Chondrocyte (in vitro differentiated cells): ENCODE data around the gene ARMC7. TPM values are rescaled to one million over a fixed set of nuclear protein-coding genes. Genes with fewer than 3 reads are reported as not detected.

ENCODE experiments used
- DNase-seq: peaks from one replicate; pipeline ENCODE4 v3.0.0; 2021; ENCODE audit warnings: mixed read lengths, low spot score
- H3K27ac Mint-ChIP-seq: one replicate; pipeline ENCODE4 v1.8.0; 2021; ENCODE audit warnings: mild to moderate bottlenecking, moderate library complexity, mixed read lengths; ENCODE audit not compliant: unreplicated experiment
- H3K27me3 Mint-ChIP-seq: 2 replicates; pipeline ENCODE4 v1.8.0; 2021; ENCODE audit warnings: low read depth, mixed read lengths
- H3K36me3 Mint-ChIP-seq: 2 replicates; pipeline ENCODE4 v1.8.0; 2021; ENCODE audit warnings: low read depth, mixed read lengths
- H3K4me1 Mint-ChIP-seq: 2 replicates; pipeline ENCODE4 v1.8.0; 2021; ENCODE audit warnings: low read depth, mild to moderate bottlenecking, mixed read lengths
- H3K4me3 Mint-ChIP-seq: one replicate; pipeline ENCODE4 v1.8.0; 2021; ENCODE audit warnings: mild to moderate bottlenecking, moderate library complexity, mixed read lengths; ENCODE audit not compliant: unreplicated experiment
- H3K9me3 Mint-ChIP-seq: 2 replicates; pipeline ENCODE4 v1.8.0; 2021; ENCODE audit warnings: low read depth, mixed read lengths
- long read RNA-seq: library from polyadenylated mRNA; stranded (forward); transcript quantifications from one replicate; pipeline ENCODE4 v2.0.0, GENCODE V29; 2021
- total RNA-seq: library from RNA; stranded (reverse); gene quantifications from 3 replicates; pipeline ENCODE4 v1.2.1, GENCODE V29; 2021
- TF ChIP-seq, protein P1 (sequence below): fragments of 200-600 bp; sonication (generic); IDR thresholded peaks from 2 replicates; pipeline ENCODE4 v1.5.0; 2021; ENCODE audit warnings: antibody characterized with exemption, mild to moderate bottlenecking, moderate library complexity

The ARMC7 gene
- 10.8 to 12.3 TPM (median 12.1 TPM) in 3 replicates for total RNA-seq
- long read RNA-seq, transcript ARMC7-201 (3 exons, 2,126 nt) = major isoform, 13 of 14 reads
- long read RNA-seq, partial matches to known transcripts = 0 of 14 reads
- long read RNA-seq, other reads (novel, unspliced or antisense) = 0 of 14 reads

GRCh38 chr17:75109407-75110233 lies at the start of gene ARMC7:
Gene ARMC7, plus strand, starts transcription at chr17:75109969. Its CDS starts 320 bp downstream, at chr17:75110289.
- no peaks in the 10 kb centered on the region for H3K27me3 Mint-ChIP-seq
- no peaks in the 10 kb centered on the region for H3K9me3 Mint-ChIP-seq
- DNase-seq = peak; percentile 94
- H3K36me3 Mint-ChIP-seq = peaks cover 2% of the 10 kb centered on the region
- H3K4me3 Mint-ChIP-seq = peak within 1 kb of the TSS; percentile 80
- peak within 1 kb of the TSS; percentile 63 for H3K27ac Mint-ChIP-seq
- peaks cover 30% of the 10 kb centered on the region for H3K4me1 Mint-ChIP-seq
- TF ChIP-seq, protein P1, sequence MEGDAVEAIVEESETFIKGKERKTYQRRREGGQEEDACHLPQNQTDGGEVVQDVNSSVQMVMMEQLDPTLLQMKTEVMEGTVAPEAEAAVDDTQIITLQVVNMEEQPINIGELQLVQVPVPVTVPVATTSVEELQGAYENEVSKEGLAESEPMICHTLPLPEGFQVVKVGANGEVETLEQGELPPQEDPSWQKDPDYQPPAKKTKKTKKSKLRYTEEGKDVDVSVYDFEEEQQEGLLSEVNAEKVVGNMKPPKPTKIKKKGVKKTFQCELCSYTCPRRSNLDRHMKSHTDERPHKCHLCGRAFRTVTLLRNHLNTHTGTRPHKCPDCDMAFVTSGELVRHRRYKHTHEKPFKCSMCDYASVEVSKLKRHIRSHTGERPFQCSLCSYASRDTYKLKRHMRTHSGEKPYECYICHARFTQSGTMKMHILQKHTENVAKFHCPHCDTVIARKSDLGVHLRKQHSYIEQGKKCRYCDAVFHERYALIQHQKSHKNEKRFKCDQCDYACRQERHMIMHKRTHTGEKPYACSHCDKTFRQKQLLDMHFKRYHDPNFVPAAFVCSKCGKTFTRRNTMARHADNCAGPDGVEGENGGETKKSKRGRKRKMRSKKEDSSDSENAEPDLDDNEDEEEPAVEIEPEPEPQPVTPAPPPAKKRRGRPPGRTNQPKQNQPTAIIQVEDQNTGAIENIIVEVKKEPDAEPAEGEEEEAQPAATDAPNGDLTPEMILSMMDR = no peak

DNA sequence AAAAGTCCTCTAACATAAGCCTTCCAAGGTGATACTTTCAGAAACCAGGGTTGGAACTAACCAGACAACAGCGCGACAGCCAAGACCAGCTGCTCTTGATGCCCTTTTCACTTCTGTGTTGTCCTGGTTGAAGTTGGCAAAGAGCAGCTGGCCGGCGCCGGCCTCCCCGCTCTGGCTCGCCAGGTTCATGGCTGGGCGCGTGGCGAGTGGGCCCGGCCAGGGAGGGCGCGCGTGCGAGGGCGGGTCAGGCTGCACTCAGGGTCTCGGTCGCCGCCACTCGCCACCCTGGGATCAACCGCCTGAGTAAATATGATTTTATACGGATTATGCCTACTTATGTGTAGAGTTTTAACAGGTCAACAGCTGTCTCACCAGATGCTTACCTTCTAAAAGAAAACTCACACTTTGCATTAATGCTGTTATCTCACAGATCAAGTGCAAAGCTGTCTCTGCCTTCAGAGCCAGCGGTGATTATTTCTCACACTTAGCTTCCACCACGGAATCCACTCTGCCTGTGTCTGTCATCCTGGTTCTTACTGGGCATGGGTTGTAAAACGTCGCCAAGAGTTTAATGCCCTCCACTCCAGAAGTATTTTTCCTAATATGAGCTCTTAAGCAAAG lies 49.2 kb upstream of the ARMC7 start:
- H3K4me3 Mint-ChIP-seq = no peak overlapping the region
- peaks cover 11% of the 10 kb centered on the region for H3K4me1 Mint-ChIP-seq
- H3K27me3 Mint-ChIP-seq = no peaks in the 10 kb centered on the region
- no peaks in the 10 kb centered on the region for H3K9me3 Mint-ChIP-seq
- no peak overlapping the region for H3K27ac Mint-ChIP-seq
- no peak for DNase-seq
- TF ChIP-seq, protein P1 = no peak
- H3K36me3 Mint-ChIP-seq = peaks cover 24% of the 10 kb centered on the region

DNA sequence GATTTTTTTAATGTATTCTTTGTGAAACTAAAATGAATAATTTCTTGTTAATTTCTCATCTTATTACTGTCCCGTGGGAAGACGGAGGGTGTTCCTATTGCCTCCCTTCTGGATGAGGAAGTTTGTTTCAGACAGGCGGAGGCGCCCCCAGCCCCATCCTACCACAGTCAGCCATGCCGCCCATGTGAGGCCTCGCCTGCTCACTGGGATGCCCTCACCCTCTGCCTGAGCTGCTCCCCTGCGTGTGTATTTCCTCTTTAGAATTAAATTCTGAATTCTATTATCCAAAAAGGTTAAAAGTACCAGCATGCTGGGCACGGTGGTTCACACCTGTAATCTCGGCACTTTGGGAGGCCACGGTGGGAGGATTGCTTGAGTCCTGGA lies 48.7 kb upstream of the ARMC7 start:
- H3K9me3 Mint-ChIP-seq = no peaks in the 10 kb centered on the region
- DNase-seq = no peak
- no peak overlapping the region for H3K4me3 Mint-ChIP-seq
- peaks cover 24% of the 10 kb centered on the region for H3K36me3 Mint-ChIP-seq
- TF ChIP-seq, protein P1 = no peak
- H3K27ac Mint-ChIP-seq = no peak overlapping the region
- no peaks in the 10 kb centered on the region for H3K27me3 Mint-ChIP-seq
- H3K4me1 Mint-ChIP-seq = peaks cover 11% of the 10 kb centered on the region

DNA sequence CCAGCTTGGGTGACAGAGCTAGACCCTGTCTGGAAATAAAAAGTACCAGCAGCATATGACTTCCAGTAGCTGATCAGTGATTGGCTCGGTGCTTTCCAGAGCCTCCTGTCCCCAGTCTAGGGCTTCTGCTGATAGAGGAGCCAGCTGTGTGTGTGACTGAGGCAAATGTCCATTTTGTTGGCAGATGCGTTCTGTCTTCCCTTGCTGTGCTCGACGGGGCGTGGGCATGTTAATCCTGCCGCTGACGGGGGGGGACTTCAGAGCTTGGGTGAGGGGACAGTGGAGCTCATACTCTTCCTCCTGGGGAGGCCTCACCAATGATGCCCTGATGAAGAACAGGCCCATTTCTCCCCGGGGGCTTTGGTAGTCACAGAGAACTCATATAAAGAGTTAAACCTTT lies 48.2 kb upstream of the ARMC7 start:
- peaks cover 11% of the 10 kb centered on the region for H3K4me1 Mint-ChIP-seq
- H3K27me3 Mint-ChIP-seq = no peaks in the 10 kb centered on the region
- TF ChIP-seq, protein P1 = no peak
- H3K27ac Mint-ChIP-seq = no peak overlapping the region
- no peak for DNase-seq
- H3K9me3 Mint-ChIP-seq = no peaks in the 10 kb centered on the region
- H3K4me3 Mint-ChIP-seq = no peak overlapping the region
- H3K36me3 Mint-ChIP-seq = peaks cover 19% of the 10 kb centered on the region

DNA sequence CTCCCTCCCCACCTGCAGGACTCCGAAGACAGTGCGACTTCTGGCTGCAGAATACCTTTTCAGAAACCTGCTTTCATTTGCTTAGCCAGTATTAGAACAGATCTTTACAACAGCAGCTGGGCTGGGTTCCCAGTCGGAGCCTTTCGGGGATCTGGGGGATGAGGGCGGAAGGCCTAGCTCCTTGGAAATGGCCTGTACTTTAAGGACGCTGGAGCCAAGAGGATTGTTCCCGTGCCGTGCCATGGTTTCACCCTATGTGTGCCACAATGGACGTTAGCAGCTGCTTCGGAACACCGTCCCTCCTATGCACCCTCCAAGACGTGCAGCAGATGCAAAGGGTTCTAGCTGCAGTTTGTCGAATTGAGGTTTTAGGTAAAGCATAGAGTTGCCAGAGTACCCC lies 46.6 kb upstream of the ARMC7 start:
- DNase-seq = no peak
- Mint-ChIP-seq H3K36me3 (peaks cover 19% of the 10 kb centered on the region), H3K27ac (no peak overlapping the region), H3K4me3 (no peak overlapping the region), H3K27me3 (no peaks in the 10 kb centered on the region), H3K9me3 (no peaks in the 10 kb centered on the region), H3K4me1 (peaks cover 14% of the 10 kb centered on the region)
- TF ChIP-seq, protein P1 = no peak
